DMS153 treated with DMSO at 0.1 percent for 48 hours (cell line): ENCODE results near the gene NFIB.

Source experiments
- DNase-seq: peaks from one replicate; lab custom pipeline; 2025; ENCODE audit not compliant: unreplicated experiment; lab: John Stamatoyannopoulos, UW

NFIB gene

DNA sequence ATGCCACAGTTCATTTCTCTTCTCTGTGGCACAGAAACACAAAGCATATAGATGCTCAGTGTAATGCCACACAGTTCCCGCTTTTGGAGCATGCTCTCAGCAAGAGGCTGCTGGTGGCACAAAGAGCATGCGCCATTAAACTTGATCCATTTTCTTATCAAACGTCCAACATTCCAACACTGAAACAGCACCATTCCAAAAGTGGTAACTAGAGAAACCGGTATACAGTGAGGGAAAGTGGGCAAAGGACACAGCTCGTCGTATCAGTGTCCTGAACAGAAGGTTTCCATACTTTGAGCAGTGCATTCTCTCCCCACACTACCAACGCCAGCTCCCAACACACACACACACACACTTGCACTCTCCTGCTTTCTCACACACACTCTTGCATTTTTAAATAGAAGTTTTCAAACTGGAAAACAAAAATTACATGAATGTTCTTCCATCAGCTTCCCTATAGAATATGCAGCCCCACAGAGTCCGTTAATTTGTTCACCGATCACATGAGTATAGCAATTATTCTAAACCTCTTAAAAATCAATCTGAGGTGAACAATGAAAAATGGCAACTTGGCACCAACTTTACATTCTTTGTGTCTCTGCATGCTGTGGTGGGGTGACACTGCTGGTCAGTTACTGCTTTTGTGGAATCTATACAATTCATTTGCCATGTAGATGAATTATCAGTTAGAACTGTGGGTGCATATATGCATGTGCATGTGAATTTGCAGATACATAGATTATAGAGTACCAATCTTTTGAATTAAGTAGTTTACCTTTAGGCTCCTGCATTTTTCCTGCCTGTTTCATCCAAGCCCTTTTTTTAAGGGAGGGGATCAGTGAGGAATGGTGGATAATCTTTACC is 5.7 kb downstream of the NFIB start:
- peak; percentile 24 for DNase-seq

DNA sequence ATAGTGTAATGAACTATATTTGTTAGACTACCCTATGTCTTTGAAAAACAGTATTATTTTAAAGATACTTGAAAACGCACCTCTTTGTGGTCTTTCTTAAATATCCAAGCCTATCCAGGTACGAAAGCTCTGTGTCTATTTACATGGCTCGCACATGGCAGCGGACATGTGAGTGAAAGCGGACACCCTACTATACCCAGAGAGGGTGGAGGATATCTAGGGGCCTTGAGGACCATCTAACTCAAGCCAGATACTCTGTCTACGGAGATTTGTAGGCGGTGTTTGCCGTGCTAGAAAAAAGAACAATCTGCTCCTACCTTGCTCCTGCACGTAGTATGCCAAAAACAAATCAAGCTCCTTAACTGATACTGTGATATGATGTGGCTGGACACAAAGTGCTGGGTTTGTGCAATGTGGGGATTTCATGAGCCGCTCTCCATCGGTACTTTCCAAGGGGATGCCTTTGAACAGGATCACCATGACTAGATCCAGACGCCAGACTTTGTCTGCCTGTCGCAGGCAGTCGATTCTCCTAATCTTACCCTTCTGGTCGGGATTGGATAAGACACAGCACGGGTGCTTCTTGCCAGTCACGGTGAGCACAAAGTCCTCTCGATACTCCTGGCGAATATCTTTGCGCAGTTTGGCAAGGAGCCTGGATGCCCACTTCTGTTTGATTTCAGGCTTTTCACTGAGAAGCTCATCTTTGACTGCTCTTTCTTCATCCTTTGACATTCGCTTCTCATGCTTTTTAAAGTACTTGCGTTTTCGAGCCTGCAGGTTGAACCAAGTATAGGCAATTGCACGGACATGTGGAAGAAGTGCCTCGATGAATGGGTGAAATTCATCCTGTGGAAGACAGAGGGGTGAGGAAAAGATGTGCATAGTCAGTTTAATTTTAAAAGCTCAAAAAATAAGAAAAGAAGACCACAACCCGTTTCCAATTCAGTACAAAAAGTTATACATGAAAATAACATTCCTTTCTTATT is 7.0 kb downstream of the NFIB start:
- peak; percentile 83 for DNase-seq

DNA sequence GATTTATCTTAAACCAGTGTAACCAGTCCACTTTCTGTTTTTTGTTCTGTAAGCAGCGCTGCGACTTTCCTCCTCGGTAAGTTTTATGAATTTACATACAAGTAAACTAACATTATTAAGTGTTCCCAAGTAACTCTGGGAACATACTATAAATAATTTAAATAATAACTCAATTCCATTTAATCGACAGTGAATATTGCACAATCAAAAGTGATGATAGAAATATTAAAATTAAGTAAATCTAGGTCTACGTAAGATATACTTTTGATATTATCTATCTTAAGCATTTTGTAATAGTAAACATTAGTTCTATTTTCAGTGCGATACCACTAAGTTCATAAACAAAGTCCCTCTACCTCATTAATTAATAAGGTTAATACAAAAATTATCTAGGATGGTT is 7.8 kb downstream of the NFIB start:
- no peak for DNase-seq

DNA sequence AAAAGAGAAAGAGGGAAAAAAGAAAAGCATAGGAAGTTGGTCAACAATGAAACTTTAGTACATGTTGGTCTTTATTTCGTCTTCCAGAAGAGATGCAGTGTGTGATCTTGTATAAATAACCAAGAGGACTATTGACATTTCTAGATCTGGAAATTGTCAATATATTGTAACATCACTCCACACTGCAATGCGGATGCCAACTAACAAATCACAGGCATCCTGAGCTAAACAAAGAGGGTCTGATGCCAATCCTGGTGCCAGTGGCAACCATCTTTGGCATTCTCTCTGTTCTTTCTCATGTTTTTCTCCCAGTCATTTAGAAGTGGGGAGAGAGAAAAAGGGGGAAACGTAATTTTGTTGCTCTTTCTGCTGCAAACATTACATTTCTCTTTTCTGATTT is 9.7 kb downstream of the NFIB start:
- DNase-seq, result no peak

DNA sequence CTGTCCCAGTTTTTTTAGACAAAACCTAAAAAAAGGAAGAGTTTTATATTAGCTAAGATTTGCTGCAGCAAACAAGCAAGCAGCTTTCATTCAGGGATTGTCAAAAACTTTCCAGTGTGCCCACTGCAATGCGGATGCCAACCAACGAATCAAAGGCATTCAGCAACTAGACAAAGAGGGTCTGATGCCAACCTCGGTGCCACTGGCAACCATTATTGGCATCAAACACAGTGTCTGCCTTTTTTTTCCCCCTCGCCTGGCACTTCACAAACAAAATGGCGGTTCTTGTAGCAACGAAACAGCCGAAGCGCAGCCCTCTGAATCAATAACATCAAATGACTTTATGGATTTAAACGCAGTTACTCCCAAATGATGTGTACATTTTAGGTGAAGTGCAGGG is 10.4 kb downstream of the NFIB start:
- DNase-seq, result peak; percentile 24

DNA sequence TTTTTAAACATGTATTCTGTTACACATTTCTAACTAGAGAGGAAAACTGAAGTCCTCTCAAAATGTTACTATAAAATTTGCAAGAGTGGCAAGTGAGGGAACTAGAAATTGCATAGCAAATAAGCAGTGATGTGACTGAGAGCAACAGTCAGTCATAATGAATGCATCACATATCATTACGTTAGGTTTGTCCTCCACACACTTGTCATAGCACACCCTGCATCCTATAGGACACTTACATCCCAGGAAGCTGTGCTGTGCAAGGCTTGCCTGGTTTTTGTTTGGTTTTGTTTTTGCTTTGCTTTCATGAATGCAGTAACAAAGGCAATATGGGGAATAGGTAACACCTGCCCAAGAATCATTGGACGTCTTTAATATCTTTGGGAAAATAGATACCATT is 10.8 kb downstream of the NFIB start:
- DNase-seq, result peak; percentile 23

DNA sequence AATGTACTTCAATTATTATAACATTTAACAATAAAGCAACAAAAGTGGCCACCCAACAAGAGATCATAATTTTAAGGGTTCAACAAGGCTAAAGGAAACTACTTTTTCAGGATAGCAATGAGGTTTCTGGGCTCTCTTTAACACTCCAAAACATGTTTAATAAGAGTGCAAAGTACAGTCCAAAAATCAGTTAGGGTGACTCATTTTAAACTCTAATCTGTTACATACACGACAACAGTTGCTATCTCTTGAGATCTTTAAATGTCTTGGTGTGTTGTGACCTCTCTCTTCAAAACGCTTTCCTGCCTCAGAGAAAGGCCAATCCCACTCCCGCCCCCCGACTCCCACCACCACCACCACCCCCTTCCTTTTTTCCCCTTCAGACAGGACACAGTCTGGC is 11.5 kb downstream of the NFIB start:
- DNase-seq, result no peak

DNA sequence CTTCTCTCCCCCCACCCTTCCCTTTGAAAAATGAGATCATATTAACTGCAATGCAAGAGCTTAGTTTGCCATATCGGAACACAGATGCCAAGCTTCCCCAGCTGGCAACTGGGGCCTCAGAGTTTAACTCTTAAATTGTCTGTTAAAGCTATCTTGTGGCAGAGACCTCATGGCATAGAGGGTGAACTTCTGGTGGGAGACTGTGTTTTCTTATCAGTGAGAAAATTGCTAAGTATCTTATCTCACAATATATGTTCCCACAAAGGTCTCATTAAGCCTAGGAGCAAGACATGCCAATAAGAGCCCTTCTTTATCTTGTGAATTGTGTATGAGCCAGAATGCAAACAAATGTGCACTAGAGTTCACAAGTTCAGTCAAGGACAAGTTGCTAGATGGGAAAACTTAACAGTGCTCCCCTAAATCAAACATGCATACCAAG is 12.3 kb downstream of the NFIB start:
- no peak for DNase-seq

DNA sequence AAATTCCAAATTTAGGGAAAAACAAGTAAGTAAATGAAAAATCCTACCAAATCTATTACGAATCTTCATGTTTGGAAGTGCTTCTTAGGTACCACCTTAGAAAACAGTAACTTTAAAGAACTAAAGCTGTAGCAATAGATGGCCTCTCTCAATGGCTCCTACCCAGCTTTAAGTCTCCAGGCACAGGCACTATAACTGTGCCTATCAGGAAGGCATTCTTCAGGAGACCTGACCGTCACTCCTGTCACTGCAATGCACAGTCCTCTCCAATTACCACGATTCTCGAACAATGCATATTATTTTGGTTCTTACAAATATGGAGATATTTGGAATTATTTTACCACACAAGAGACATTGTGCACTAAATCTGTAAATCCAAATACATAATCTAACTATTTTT is 12.9 kb downstream of the NFIB start:
- DNase-seq, result no peak

DNA sequence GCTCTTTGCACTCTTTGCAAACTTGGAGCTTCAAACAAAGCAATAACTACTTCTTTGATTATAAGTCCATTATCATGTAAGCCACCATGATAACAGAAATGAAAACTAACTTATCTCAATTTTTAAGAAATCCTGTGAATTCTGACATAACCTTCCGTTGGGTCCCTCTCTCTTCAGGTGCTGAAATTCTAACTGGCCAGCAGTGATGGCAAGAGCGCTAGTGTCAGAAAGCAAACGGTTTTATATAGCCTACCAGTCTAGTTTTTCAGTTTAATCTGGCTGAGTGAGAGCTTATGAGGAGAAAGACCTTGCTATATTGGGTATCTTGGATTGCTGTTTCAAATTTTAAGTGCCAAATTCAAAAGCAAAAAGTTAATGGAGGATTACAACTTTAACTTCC is 13.4 kb downstream of the NFIB start:
- no peak for DNase-seq

DNA sequence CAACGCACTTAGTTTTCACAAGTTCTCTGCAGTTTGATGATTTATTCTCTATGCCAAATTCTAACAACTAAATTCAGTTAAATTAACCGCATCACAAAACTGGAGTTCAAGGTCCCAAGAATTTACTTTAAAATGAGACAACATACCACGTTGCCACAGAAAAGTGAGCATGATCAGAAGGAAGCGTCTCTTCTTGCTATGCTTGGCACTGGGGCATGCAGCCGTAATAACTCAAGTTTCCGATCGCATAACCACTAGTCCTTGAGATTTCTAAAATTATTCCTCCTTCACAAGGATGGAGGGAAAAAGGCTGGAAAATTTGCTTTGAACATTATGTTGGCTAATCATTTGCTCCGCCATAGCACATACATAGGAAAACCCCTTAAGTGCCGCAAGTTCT is 13.9 kb downstream of the NFIB start:
- no peak for DNase-seq

DNA sequence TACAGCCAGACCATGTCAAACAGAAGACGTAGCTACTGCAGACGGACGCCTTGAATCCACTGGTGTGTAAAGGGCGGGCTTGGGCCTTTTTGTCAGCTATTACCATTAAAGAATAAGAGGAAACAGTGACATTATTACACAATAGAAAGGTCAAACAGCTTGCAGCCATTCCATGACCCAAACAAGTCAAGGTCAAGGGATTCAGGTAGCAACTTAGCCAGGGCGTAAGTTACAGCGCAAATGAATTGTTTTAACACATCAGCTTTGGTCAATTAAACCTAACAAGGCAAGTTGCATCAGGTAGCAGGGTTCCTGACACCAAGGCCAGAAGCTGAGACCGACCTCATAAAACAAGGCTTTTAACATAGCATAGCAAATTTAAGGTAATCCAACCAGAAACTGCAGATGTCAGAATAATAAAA is 15.3 kb downstream of the NFIB start:
- DNase-seq, result no peak

DNA sequence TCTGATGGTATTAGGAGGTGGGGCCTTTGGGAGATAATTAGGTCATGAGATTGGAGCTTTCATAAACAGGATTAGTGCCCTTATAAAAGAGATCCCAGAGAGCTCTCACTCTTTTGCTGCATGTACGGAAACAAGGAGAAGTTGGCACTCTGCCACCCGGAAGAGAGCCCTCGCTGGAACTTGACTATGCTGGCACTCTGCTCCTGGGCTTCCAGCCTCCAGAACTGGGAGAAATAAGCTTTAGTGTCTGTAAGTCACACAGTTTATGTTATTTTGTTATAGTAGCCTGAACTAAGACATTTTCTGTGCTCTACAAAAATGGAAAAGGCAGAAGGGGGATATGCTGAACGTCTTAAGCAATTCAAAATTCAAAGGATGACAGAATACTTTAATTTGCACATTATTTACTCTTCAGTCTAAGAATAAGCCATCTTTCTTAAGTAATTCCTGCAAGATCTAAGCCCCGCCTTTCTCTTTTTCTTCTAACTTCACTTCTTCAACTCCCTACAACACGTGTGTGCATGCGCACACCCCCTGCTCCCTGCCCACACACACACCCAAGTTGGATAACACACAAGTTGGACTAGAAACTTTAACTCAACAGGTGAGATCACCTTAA is 17.3 kb downstream of the NFIB start:
- DNase-seq, result no peak

DNA sequence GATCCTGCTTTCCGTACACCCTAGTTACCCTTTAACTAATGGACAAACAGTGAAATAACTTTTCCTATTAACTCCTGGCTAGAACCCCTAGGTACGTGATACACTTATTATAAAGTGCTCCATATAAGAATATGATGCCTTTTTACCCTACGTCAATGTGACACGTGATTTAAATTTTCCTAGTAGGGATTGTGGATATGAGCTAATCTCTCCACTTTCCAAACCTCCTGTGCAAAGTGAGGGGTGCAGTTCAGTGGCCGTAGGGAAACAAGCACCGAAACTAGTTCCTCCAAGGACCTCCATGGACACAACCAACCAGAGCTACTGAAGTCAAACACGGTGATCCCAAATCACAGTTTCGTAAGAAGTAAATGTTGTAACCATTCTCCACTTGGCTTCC is 19.3 kb downstream of the NFIB start:
- no peak for DNase-seq

DNA sequence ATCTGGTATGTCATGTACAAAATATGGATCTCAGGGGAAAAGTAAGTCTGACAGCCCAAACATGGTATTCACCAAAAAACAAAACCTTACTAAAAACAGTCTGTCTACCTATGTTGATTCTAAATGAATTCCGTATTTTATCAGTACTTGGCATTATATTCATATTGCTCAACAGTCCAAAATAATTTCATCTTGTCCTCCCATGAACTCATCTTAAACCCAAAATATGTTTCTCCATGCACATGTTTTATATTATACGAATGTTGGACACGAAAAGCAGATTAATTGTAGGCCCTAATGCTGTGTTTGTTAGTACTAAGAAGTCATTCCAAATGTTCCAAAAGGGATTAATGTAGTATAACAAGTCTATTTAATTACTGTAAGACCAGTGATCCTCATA is 20.1 kb downstream of the NFIB start:
- no peak for DNase-seq

DNA sequence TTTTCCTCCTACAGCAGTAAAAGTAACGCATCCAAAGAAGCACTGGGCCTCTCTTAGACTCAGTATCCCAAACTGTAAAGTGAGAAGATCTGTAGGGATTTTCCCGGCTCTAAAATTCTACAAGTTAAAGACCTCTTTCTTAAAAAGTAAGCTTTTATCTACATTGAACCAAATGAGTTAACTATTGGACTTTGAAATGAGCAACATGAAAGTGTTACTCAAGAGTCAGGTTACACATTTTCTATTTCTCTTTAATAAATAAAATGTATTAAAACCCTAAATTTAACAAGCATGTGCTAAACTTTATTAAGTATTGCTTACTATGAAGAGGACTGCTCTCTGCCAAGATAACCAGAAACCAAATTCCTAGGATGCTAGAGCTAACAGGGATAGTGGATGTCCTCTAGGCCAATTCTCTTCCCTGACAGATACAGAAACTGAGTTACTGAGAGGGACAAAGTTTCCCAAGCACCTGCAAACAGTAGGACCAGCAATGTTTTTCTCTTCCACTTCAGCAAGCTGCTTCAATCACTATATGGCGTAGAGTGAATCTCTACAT is 21.7 kb downstream of the NFIB start:
- no peak for DNase-seq

DNA sequence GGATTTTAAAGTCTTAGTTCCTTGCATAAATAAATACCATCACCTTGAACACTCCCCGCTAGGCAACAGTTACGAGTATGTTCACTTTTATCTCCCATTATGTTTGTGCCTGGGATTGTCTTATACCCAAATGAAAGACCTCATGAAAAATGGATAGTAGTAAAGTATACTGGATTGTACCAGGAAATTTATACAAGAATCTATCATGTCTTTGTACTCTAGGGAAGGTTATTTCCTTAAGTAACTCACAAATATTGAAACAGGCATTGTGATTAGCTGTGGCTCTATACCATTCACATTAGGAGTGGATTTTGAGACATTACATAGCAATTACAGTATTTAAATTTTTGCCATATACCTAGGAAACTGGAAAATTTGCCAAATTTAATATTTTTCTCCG is 24.0 kb downstream of the NFIB start:
- DNase-seq, result no peak

DNA sequence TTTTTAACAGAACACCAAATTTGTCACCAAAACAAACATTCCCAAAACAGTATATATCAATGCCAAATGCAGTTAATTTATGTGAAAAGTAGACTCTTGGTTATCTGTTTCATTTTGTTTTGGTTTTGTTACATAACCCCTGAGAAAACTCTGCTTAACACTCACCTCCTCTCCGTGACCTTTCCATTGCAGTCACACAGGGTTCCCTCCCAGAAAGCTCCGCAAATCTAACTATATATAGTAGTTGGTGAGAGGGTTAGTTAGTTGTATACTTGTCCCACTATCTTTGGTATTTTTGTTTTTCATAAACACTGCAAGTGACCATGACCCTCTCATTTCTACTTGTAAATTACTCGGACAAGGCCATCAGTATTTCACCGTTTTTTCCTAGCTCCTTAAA is 25.5 kb downstream of the NFIB start:
- no peak for DNase-seq

DNA sequence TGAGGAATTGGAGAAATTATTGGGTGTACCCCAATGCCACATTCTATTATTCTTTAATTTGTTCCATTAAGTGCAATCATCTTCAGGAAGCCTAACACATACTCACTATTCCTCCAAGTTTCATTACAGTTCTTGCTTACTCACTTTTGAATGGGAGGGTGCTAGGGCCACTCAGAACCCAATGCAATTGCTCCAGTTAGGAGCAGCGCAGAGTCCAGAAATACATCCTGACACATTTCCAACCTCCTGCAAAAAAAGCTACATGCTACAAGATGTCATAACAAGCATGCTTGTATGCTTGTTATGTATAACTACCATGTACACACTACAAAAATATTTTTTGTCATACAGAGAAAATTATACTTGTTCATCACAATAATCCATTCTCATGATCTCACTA is 27.8 kb downstream of the NFIB start:
- no peak for DNase-seq

DNA sequence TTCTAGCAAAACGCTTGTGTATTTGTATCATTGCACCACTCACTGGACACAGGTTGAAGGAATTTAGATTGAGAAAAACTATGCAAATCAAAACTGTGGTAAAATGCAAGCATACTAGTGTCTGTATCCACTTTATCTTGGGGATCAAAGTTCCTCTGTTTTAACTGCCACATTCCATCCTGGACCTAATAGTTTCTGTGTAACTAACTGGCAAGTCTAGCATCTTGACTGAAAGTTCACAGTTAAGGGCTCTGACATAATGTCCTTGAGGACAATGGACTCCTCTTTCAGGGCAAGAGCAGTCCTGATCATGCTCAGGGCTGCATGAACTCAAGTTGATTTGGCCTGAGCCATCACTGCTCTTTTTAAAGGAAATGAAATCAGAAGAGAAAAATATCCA is 30.7 kb downstream of the NFIB start:
- no peak for DNase-seq

DNA sequence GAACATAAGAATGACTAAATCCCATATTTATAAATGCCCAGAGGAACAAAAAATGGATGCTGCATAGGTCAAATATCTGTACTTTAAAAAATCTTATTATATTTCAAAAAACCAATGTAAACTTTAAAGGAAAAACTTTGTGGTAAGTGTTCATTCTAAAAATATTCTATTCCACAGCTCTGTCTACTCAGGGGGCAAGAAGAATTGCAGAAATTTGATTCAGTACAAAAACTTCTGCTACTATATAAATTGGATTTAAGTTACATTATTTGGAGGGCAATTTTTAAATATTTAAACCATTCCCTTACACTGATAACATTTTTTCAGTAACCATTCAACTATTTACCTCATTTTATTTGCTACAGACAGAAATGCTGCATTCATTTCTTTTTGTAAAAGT is 32.1 kb downstream of the NFIB start:
- no peak for DNase-seq
